MM.1S (cell line): ENCODE measurements around the gene CCNK.

Experiments
- DNase-seq: peaks from one replicate; pipeline ENCODE4 v3.0.0-alpha.2; 2015
- H2AFZ ChIP-seq: fragments of 300-600 bp; sonication (generic); 2 replicates; pipeline ENCODE4 v1.6.0; 2016; ENCODE audit warnings: antibody characterized with exemption, low read length
- H3F3A ChIP-seq: fragments of 300-600 bp; sonication (generic); 2 replicates; pipeline ENCODE4 v1.6.1; 2016; ENCODE audit warnings: mild to moderate bottlenecking, antibody characterized with exemption, low read length, moderate library complexity, mixed read lengths; ENCODE audit not compliant: insufficient read depth
- H3K27ac ChIP-seq: fragments of 300-600 bp; sonication (generic); 2 replicates; pipeline ENCODE4 v1.5.1; 2016; ENCODE audit warnings: mild to moderate bottlenecking, low read length
- H3K27me3 ChIP-seq: fragments of 300-600 bp; sonication (generic); replicated peaks from 2 replicates; pipeline ENCODE4 v1.6.0; 2016; ENCODE audit warnings: low read length; ENCODE audit not compliant: insufficient read depth
- H3K36me3 ChIP-seq: fragments of 300-600 bp; sonication (generic); replicated peaks from 2 replicates; pipeline ENCODE4 v1.6.1; 2016; ENCODE audit warnings: mild to moderate bottlenecking, low read length, mixed read lengths; ENCODE audit not compliant: insufficient read depth
- H3K4me1 ChIP-seq: fragments of 300-600 bp; sonication (generic); 2 replicates; pipeline ENCODE4 v1.6.1; 2016; ENCODE audit warnings: low read length, mixed read lengths
- H3K4me2 ChIP-seq: fragments of 300-600 bp; sonication (generic); 2 replicates; pipeline ENCODE4 v1.6.0; 2016; ENCODE audit warnings: low read depth, low read length
- H3K4me3 ChIP-seq: fragments of 300-600 bp; sonication (generic); 2 replicates; pipeline ENCODE4 v1.5.1; 2016; ENCODE audit warnings: low read length, mixed read lengths
- H3K79me2 ChIP-seq: fragments of 300-600 bp; sonication (generic); 2 replicates; pipeline ENCODE4 v1.6.1; 2016; ENCODE audit warnings: mixed run types, low read length, mixed read lengths
- H3K9ac ChIP-seq: fragments of 300-600 bp; sonication (generic); 2 replicates; pipeline ENCODE4 v1.6.1; 2016; ENCODE audit warnings: low read length, mixed read lengths
- H3K9me2 ChIP-seq: fragments of 300-600 bp; sonication (generic); replicated peaks from 2 replicates; pipeline ENCODE4 v1.6.1; 2016; ENCODE audit warnings: mild to moderate bottlenecking, low read length, mixed read lengths; ENCODE audit not compliant: insufficient read depth
- H3K9me3 ChIP-seq: fragments of 300-600 bp; sonication (generic); replicated peaks from 2 replicates; pipeline ENCODE4 v1.6.1; 2016; ENCODE audit warnings: mild to moderate bottlenecking, low read length, mixed read lengths; ENCODE audit not compliant: insufficient read depth
- H4K20me1 ChIP-seq: fragments of 300-600 bp; sonication (generic); 2 replicates; pipeline ENCODE4 v1.6.1; 2016; ENCODE audit warnings: mild to moderate bottlenecking, low read length, moderate library complexity, mixed read lengths; ENCODE audit not compliant: insufficient read depth
- CTCF ChIP-seq: fragments of 300-600 bp; sonication (generic); IDR thresholded peaks from 2 replicates; pipeline ENCODE4 v1.5.1; 2016; ENCODE audit warnings: antibody characterized with exemption, low read length, mixed read lengths
- EZH2 ChIP-seq: fragments of 300-600 bp; sonication (generic); optimal IDR thresholded peaks from 2 replicates; pipeline ENCODE3; 2017; ENCODE audit warnings: low read depth, mild to moderate bottlenecking, antibody characterized with exemption, low read length, mixed read lengths
- EZH2phosphoT487 ChIP-seq: fragments of 300-600 bp; sonication (generic); IDR thresholded peaks from 2 replicates; pipeline ENCODE4 v1.6.1; 2018; ENCODE audit warnings: antibody characterized with exemption, low read length

Gene CCNK

GRCh38 chr14:99445931-99446330, 35.3 kb upstream of the CCNK start:
- Histone ChIP-seq H3K9me2 (no peaks in the 10 kb centered on the region), H3K27me3 (no peaks in the 10 kb centered on the region), H2AFZ (no peak overlapping the region), H4K20me1 (no peaks in the 10 kb centered on the region), H3K4me2 (no peak overlapping the region), H3K79me2 (no peaks in the 10 kb centered on the region), H3K27ac (no peak overlapping the region), H3K4me3 (no peak overlapping the region), H3K4me1 (no peaks in the 10 kb centered on the region), H3K9me3 (no peaks in the 10 kb centered on the region), H3K9ac (no peak overlapping the region), H3K36me3 (no peaks in the 10 kb centered on the region), H3F3A (no peaks in the 10 kb centered on the region)
- TF ChIP-seq EZH2phosphoT487 (no peak), EZH2 (no peak), CTCF (no peak)
- no peak for DNase-seq

- DNase-seq, result no peak
- no peaks in the 10 kb centered on the region for H3K27me3 ChIP-seq
- H3K36me3 ChIP-seq, result no peaks in the 10 kb centered on the region
- no peak overlapping the region for H3K4me3 ChIP-seq
- H4K20me1 ChIP-seq, result no peaks in the 10 kb centered on the region
- no peaks in the 10 kb centered on the region for H3F3A ChIP-seq
- TF ChIP-seq CTCF (no peak), EZH2phosphoT487 (no peak), EZH2 (no peak)
- no peak overlapping the region for H2AFZ ChIP-seq
- no peaks in the 10 kb centered on the region for H3K4me1 ChIP-seq
- no peaks in the 10 kb centered on the region for H3K9me3 ChIP-seq
- H3K4me2 ChIP-seq, result no peak overlapping the region
- no peaks in the 10 kb centered on the region for H3K9me2 ChIP-seq
- no peak overlapping the region for H3K9ac ChIP-seq
- H3K79me2 ChIP-seq, result no peaks in the 10 kb centered on the region
- H3K27ac ChIP-seq, result no peak overlapping the region
These were observed 33.5 kb upstream of the CCNK start for GRCh38 chr14:99447739-99448138.

GRCh38 chr14:99450266-99450665, 30.9 kb upstream of the CCNK start:
- no peaks in the 10 kb centered on the region for H3K79me2 ChIP-seq
- no peaks in the 10 kb centered on the region for H3K4me1 ChIP-seq
- DNase-seq, result no peak
- no peak overlapping the region for H2AFZ ChIP-seq
- H3K9me3 ChIP-seq, result no peaks in the 10 kb centered on the region
- H3K27me3 ChIP-seq, result no peaks in the 10 kb centered on the region
- H3K4me3 ChIP-seq, result no peak overlapping the region
- no peak overlapping the region for H3K27ac ChIP-seq
- TF ChIP-seq CTCF (no peak), EZH2phosphoT487 (no peak), EZH2 (no peak)
- H3K4me2 ChIP-seq, result no peak overlapping the region
- no peak overlapping the region for H3K9ac ChIP-seq
- H3F3A ChIP-seq, result no peaks in the 10 kb centered on the region
- no peaks in the 10 kb centered on the region for H3K9me2 ChIP-seq
- H3K36me3 ChIP-seq, result no peaks in the 10 kb centered on the region
- H4K20me1 ChIP-seq, result no peaks in the 10 kb centered on the region

- Histone ChIP-seq H3K27me3 (no peaks in the 10 kb centered on the region), H3F3A (no peaks in the 10 kb centered on the region), H3K9me3 (no peaks in the 10 kb centered on the region), H3K79me2 (no peaks in the 10 kb centered on the region), H3K9ac (no peak overlapping the region), H2AFZ (no peak overlapping the region), H3K4me1 (no peaks in the 10 kb centered on the region), H3K36me3 (no peaks in the 10 kb centered on the region), H3K4me2 (no peak overlapping the region), H3K9me2 (no peaks in the 10 kb centered on the region), H4K20me1 (no peaks in the 10 kb centered on the region), H3K4me3 (no peak overlapping the region), H3K27ac (no peak overlapping the region)
- DNase-seq, result no peak
- no peak for TF ChIP-seq EZH2
- TF ChIP-seq CTCF, result no peak
- no peak for TF ChIP-seq EZH2phosphoT487
These were observed 30.0 kb upstream of the CCNK start for GRCh38 chr14:99451234-99451633.
